ENCODE results near the gene EXD3.

EXD3 gene

DNA sequence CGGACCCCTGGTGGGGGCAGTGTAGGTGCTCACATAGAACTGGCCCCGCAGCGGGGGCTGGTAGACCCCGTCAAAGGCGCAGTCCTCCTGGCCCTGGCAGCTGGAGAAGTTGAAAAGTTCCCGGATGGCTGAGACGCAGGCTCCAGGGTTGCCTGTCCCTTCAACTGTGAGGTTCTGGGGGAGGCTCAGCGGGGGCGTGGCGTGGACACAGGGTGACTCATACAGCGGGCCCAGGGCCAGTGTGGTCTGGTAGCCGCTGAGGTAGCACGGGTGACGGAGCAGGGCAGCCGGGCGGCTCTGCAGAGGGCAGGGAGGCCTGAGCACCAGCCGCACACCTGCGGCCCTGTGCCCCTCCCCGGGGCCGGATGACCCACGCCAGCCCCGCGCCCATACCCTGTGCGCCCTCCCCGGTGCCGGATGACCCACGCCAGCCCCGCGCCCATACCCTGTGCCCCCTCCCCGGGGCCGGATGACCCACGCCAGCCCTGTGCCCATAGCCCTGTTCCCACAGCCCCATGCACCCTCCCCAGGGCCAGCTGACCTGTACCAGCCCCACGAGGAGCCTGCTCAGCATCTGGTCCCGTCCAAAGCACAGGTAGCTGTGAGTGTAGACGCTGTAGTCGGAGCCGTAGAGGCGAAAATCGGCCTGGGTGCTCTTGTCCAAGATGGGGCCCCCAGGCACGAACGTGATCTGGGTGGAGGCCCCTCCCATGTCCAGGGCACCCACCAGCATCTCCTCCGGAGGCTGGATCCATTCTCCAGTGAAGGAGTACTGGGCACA is 13.2 kb upstream of the EXD3 start:
- Mint-ChIP-seq H3K27ac (no peak overlapping the region), H3K9me3 (no peaks in the 10 kb centered on the region), H3K4me3 (no peak overlapping the region), H3K27me3 (peaks cover 0 to 7% of the 10 kb centered on the region in 2 donors), H3K36me3 (ENCODE audit: insufficient read depth) (no peaks in the 10 kb centered on the region), H3K4me1 (ENCODE audit: low read depth in 2 of 2) (no peaks in the 10 kb centered on the region)
- DNase-seq (no peak), ATAC-seq (replicated peaks) (no peak)

- ATAC-seq (replicated peaks) (no peak), DNase-seq (no peak)
- peaks cover 0 to 7% of the 10 kb centered on the region in 2 donors for H3K27me3 Mint-ChIP-seq
- H3K36me3 Mint-ChIP-seq (ENCODE audit: insufficient read depth) = no peaks in the 10 kb centered on the region
- no peak overlapping the region for H3K27ac Mint-ChIP-seq
- H3K4me1 Mint-ChIP-seq (ENCODE audit: low read depth in 2 of 2) = no peaks in the 10 kb centered on the region
- no peaks in the 10 kb centered on the region for H3K9me3 Mint-ChIP-seq
- no peak overlapping the region for H3K4me3 Mint-ChIP-seq
These were observed 12.5 kb upstream of the EXD3 start for GRCh38 chr9:137435381-137435891.

DNA sequence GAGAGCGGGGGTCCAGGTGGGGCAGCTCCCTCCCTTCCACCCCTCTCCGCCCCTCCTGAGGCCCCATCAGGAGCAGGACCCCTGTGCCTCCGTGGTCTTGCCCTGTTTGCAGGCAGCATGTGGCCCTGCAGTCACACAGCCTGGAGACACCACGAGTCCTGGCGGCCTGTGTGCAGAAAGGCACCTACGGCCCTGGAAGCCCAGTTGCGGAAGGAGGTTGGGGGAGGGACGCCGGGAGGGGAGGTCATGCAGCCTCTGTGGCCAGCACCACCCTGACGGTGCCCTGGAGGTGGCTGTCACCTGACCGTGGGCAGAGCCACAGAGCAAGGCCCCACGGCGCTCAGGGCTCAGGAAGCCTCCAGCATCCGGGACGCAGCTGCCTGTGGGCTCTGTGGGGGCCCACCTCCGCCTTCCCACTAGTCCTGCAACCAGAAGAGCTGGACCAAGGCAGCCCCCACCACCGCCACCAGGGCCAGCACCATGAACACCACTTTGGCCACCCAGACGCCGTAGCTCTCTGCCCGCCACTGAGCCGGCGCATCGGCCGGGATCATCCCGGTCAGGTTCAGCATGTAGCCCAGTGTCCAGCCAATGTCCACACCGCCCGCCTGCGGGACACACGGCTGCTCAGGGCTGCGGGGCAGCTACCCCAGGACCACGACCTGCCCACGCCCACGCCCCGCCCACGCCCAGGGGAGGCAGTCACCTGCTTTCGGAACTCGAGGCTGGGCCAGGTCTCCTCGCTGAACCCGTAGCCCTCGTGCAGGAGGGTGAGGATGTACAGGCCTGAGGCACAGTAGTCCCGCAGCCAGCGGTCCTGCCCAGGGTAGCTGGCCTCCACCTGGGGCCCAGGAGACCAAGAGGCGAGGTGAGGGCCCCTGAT is 11.8 kb upstream of the EXD3 start:
- no peak for ATAC-seq (replicated peaks)
- Mint-ChIP-seq H3K4me1 (ENCODE audit: low read depth in 2 of 2) (no peaks in the 10 kb centered on the region), H3K36me3 (ENCODE audit: insufficient read depth) (no peaks in the 10 kb centered on the region), H3K4me3 (no peak overlapping the region), H3K27me3 (peaks cover 0 to 7% of the 10 kb centered on the region in 2 donors), H3K27ac (no peak overlapping the region), H3K9me3 (no peaks in the 10 kb centered on the region)
- no peak for DNase-seq

GRCh38 chr9:137433916-137434431 is 11.0 kb upstream of the EXD3 start:
- Mint-ChIP-seq H3K36me3 (ENCODE audit: insufficient read depth) (no peaks in the 10 kb centered on the region), H3K4me3 (no peak overlapping the region), H3K27ac (no peak overlapping the region), H3K27me3 (no peaks in the 10 kb centered on the region), H3K4me1 (ENCODE audit: low read depth in 2 of 2) (no peaks in the 10 kb centered on the region), H3K9me3 (no peaks in the 10 kb centered on the region)
- ATAC-seq (replicated peaks) = no peak
- DNase-seq = no peak

DNA sequence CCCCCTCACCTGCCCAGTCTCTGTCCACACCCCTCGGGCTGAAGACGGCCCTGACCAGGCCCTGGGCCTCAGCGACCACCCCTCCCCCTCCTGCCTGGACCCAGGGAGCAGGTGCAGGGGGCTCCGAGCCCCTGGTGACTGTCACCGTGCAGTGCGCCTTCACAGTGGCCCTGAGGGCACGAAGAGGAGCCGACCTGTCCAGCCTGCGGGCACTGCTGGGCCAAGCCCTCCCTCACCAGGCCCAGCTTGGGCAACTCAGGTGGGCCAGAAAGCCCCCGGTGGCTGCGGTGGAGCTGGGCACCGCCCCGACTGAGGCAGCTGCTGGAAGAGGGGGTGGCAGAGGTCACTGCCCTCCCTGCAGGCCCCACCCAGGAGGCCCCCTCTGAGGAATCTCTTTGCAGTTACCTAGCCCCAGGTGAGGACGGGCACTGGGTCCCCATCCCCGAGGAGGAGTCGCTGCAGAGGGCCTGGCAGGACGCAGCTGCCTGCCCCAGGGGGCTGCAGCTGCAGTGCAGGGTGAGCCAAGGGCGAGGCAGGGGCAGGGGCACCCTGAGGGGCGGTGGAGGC is 10.5 kb upstream of the EXD3 start:
- no peaks in the 10 kb centered on the region for H3K27me3 Mint-ChIP-seq
- no peaks in the 10 kb centered on the region for H3K9me3 Mint-ChIP-seq
- no peak for DNase-seq
- no peaks in the 10 kb centered on the region for H3K4me1 Mint-ChIP-seq (ENCODE audit: low read depth in 2 of 2)
- no peaks in the 10 kb centered on the region for H3K36me3 Mint-ChIP-seq (ENCODE audit: insufficient read depth)
- H3K4me3 Mint-ChIP-seq = no peak overlapping the region
- ATAC-seq (replicated peaks) = no peak
- H3K27ac Mint-ChIP-seq = no peak overlapping the region

GRCh38 chr9:137432687-137433348 is 9.9 kb upstream of the EXD3 start:
- Mint-ChIP-seq H3K27me3 (no peaks in the 10 kb centered on the region), H3K4me3 (no peak overlapping the region), H3K4me1 (ENCODE audit: low read depth in 2 of 2) (no peaks in the 10 kb centered on the region), H3K36me3 (ENCODE audit: insufficient read depth) (no peaks in the 10 kb centered on the region), H3K9me3 (no peaks in the 10 kb centered on the region), H3K27ac (no peak overlapping the region)
- DNase-seq = no peak
- no peak for ATAC-seq (replicated peaks)

GRCh38 chr9:137431416-137431931 is 8.5 kb upstream of the EXD3 start:
- H3K4me3 Mint-ChIP-seq = no peak overlapping the region
- no peak overlapping the region for H3K27ac Mint-ChIP-seq
- DNase-seq (no peak), ATAC-seq (replicated peaks) (no peak)
- no peaks in the 10 kb centered on the region for H3K36me3 Mint-ChIP-seq (ENCODE audit: insufficient read depth)
- no peaks in the 10 kb centered on the region for H3K27me3 Mint-ChIP-seq
- H3K9me3 Mint-ChIP-seq = no peaks in the 10 kb centered on the region
- H3K4me1 Mint-ChIP-seq (ENCODE audit: low read depth in 2 of 2) = no peaks in the 10 kb centered on the region

DNA sequence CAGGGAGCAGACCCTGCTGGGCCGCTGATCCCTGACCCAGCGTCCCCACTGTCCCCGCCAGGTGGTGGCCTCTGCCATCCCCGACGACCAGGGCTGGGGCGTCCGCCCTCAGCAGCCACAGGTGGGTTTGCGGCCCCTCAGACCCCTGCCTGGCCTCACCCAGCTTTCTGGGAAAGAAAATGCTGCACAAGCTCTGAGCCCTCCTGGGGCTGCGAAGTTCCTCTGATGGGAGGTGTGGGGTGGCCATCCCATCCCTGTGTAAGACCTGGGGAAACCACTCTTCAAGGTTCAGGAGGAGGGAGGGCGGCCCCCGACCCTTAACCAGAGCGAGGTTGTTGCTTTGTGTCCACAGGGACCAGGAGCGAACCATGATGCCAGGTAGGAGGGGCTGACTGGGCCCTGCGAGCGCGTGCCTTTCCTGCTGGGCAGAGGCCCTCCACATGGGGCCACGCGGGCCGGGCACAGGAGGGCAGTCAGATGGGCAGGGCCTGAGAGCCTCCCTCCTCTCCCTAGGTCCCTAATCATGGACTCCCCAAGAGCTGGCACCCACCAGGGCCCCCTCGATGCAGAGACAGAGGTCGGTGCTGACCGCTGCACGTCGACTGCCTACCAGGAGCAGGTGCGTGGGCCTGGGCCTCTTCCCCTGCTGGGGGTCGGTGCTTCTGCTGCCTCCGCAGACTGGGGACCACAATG is 7.9 kb upstream of the EXD3 start:
- Mint-ChIP-seq H3K27me3 (no peaks in the 10 kb centered on the region), H3K36me3 (ENCODE audit: insufficient read depth) (no peaks in the 10 kb centered on the region), H3K9me3 (no peaks in the 10 kb centered on the region), H3K4me3 (no peak overlapping the region), H3K4me1 (ENCODE audit: low read depth in 2 of 2) (no peaks in the 10 kb centered on the region), H3K27ac (no peak overlapping the region)
- ATAC-seq (replicated peaks) (no peak), DNase-seq (no peak)

- Mint-ChIP-seq H3K9me3 (no peaks in the 10 kb centered on the region), H3K27me3 (no peaks in the 10 kb centered on the region), H3K36me3 (ENCODE audit: insufficient read depth) (no peaks in the 10 kb centered on the region), H3K4me3 (no peak overlapping the region), H3K4me1 (ENCODE audit: low read depth in 2 of 2) (no peaks in the 10 kb centered on the region), H3K27ac (no peak overlapping the region)
- ATAC-seq (replicated peaks) = no peak
- no peak for DNase-seq
These were observed 7.2 kb upstream of the EXD3 start for GRCh38 chr9:137429974-137430722.

GRCh38 chr9:137429546-137429890 is 6.6 kb upstream of the EXD3 start:
- H3K9me3 Mint-ChIP-seq = no peaks in the 10 kb centered on the region
- H3K4me1 Mint-ChIP-seq (ENCODE audit: low read depth in 2 of 2) = no peaks in the 10 kb centered on the region
- ATAC-seq (replicated peaks) = no peak
- no peaks in the 10 kb centered on the region for H3K27me3 Mint-ChIP-seq
- no peaks in the 10 kb centered on the region for H3K36me3 Mint-ChIP-seq (ENCODE audit: insufficient read depth)
- DNase-seq = no peak
- no peak overlapping the region for H3K27ac Mint-ChIP-seq
- no peak overlapping the region for H3K4me3 Mint-ChIP-seq

- H3K36me3 Mint-ChIP-seq (ENCODE audit: insufficient read depth) = no peaks in the 10 kb centered on the region
- H3K27ac Mint-ChIP-seq = no peak overlapping the region
- ATAC-seq (replicated peaks) = no peak
- H3K9me3 Mint-ChIP-seq = no peaks in the 10 kb centered on the region
- H3K4me3 Mint-ChIP-seq = no peak overlapping the region
- DNase-seq = no peak
- no peaks in the 10 kb centered on the region for H3K4me1 Mint-ChIP-seq (ENCODE audit: low read depth in 2 of 2)
- no peaks in the 10 kb centered on the region for H3K27me3 Mint-ChIP-seq
These were observed 6.0 kb upstream of the EXD3 start for GRCh38 chr9:137428841-137429545.

GRCh38 chr9:137428311-137428630 is 5.3 kb upstream of the EXD3 start:
- no peaks in the 10 kb centered on the region for H3K36me3 Mint-ChIP-seq (ENCODE audit: insufficient read depth)
- ATAC-seq (replicated peaks) = no peak
- no peaks in the 10 kb centered on the region for H3K4me1 Mint-ChIP-seq (ENCODE audit: low read depth in 2 of 2)
- H3K27me3 Mint-ChIP-seq = no peaks in the 10 kb centered on the region
- H3K9me3 Mint-ChIP-seq = no peaks in the 10 kb centered on the region
- H3K27ac Mint-ChIP-seq = no peak overlapping the region
- no peak for DNase-seq
- H3K4me3 Mint-ChIP-seq = no peak overlapping the region

All from effector memory CD8-positive, alpha-beta T cell (primary cell).